T follicular helper cell (primary cell): ENCODE measurements around the gene AHCYL2.

Source experiments
- DNase-seq: peaks from one replicate; pipeline ENCODE4 v3.0.0-alpha.2; 2020; ENCODE audit warnings: low read depth
- total RNA-seq, 2 experiments: gene quantifications; one replicate each; lab custom pipeline; 2026; lab: John Stamatoyannopoulos, UW

AHCYL2 gene
- total RNA-seq: 9.1 to 22.1 reads per million in 2 experiments

GRCh38 chr7:129224251-129225205 lies at the start of gene AHCYL2:
TSS of gene AHCYL2 (plus strand) at chr7:129225030.
- peak; percentile 98 for DNase-seq

DNA sequence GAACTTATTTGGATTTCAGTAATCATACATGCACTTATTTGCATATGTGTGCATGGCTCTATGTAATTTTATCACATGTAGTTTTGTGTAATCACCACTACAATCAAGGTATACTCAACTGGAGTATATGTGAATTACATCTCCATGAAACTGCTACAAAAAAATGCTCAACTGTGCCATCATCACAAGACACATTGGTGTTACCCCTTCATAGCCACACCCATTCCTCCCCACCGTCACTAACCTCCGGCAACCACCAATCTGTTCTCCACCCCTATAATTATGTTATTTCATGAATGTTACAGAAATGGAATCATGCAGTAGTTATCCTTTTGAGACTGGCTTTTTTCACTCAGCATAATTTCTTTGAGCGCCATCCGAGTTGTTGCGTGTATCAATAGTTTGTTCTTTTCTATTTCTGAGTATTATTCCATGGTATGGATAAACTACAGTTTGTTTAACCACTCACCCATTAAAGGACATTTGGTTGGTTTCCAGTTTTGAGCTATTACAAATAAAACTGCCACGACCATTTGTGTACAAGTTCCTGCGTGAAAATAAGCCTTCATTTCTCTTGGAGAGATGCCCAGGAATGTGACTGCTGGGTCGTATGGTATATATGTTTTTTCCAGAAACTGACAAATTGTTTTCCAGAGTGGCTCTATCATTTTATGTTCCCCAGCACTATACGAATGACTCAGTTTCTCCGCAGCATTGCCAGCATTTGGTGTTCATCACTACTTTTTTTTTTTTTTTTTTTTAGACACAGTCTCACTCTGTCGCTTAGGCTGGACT lies 47.7 kb upstream of the AHCYL2 start:
- DNase-seq: no peak

GRCh38 chr7:129184981-129185670 lies 39.7 kb upstream of the AHCYL2 start:
- no peak for DNase-seq

DNA sequence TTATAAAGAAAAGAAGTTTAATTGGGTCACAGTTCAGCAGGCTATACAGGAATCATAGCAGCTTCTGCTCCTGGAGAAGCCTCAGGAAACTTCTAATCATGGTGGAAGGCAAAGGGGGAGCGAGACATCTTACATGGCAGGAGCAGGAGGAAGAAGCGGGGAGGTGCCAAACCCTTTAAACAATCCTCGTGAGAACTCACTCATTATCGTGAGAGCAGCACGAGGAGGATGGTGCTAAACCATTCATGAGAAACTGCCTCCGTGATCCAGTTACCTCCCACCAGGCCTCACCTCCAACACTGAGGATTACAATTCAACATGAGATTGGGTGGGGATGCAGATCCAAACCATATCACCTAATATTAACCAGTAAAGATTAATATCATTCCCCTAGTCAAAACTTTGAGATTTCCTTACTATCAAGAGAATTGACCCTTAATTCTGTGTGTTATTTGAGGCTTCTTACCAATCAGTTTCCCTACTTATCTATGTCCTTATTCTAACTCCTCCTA lies 38.0 kb upstream of the AHCYL2 start:
- no peak for DNase-seq

DNA sequence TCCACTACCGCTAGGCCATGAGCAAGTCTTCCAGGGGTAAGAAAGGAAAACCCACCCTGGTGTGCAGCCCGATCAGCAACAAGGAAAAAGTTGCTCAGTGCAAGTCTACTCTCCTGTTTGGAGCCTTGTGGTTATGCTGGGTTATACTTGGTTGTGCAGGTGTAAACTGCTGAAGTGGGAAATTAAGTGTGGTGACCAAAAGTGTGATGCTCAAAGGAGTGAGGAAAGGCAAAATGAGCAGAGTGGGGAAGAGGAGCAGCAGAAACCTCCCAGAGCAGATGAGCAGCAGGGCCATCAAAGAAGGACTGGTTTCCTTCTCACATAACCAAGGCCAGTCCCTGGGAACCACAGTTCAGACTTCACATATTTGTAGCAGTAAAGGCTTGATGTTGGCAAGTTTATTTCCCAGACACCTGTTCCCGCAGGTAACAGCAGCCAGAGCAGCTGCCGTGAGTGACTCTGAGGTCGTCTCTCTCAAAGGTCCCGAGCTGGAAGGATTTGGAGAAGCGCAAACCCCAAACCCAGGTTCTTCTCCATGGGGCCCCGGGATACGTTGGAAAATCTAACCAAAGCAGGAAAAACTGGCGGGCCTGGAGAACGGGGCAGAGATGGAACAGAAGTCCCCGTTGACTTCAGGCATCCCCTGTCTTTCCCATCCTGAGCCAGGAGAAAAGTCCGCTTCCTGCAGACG lies 37.0 kb upstream of the AHCYL2 start:
- DNase-seq: no peak

GRCh38 chr7:129188372-129188891 lies 36.4 kb upstream of the AHCYL2 start, which contains the start of gene SMO:
TSS of gene SMO (plus strand) at chr7:129188633. CDS start at chr7:129189152, 519 bp downstream.
- no peak for DNase-seq

DNA sequence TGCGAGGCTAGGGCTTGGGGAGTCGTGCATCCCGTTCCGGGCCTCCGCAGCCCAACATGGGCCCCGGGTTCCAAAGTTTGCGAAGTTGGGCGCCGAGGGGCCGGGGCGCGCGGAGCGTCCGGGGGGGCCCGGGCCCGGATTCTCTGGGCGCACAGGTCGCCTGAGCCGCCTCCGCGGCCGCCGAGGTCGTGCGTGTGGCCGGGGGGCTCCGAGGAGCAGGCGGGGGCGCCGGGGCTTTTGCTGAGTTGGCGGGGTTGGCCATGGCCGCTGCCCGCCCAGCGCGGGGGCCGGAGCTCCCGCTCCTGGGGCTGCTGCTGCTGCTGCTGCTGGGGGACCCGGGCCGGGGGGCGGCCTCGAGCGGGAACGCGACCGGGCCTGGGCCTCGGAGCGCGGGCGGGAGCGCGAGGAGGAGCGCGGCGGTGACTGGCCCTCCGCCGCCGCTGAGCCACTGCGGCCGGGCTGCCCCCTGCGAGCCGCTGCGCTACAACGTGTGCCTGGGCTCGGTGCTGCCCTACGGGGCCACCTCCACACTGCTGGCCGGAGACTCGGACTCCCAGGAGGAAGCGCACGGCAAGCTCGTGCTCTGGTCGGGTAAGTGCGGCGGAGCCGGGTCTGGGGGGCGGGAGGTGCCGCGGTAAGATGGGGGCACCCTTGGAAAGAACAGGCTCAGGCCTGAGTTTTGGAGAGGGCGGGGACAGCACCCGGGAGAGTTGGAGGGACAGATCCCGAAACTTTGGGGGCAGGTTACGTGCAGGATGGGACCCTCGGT lies 35.8 kb upstream of the AHCYL2 start:
- DNase-seq: no peak

- DNase-seq: no peak
These were observed 35.0 kb upstream of the AHCYL2 start for GRCh38 chr7:129189661-129190310.

DNA sequence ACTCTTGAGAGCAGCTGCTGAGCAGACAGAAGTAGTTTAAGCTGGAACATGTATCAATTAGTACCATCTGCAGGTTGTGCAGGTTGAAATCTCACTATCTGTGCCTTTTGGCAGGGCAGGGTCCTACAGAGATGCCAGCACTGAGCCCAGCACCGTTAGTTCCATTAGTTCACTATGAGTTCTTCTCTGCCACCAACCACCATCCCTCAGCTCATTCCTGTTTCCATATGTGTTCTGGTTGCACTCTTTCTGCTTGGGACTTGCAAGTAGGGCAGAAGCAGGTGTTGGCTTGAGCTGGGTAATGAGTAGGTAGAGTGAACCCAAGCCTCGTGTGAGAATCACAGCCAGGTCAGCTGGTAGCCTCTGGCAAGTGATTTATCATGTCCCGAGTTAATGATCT lies 33.6 kb upstream of the AHCYL2 start:
- DNase-seq: no peak

DNA sequence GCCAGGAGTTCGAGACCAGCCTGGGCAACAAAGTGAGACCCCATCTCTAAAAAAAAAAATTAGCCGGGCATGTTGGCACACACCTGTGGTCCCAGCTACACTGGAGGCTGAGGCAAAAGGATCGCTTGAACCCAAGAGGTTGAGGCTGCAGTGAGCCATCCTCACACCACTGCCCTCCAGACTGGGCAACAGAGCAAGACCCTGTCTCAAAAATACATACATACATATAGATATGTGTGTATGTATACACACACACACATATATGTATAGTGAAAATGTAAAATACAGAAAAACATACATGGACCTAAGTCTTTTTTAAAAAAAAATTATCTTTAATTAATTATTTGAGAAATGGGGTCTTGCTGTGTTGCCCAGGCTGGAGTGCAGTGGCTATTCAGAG lies 30.9 kb upstream of the AHCYL2 start:
- DNase-seq: no peak

- DNase-seq: no peak
These were observed 27.1 kb upstream of the AHCYL2 start for GRCh38 chr7:129197771-129198170.

GRCh38 chr7:129199406-129199805 lies 25.4 kb upstream of the AHCYL2 start:
- no peak for DNase-seq

DNA sequence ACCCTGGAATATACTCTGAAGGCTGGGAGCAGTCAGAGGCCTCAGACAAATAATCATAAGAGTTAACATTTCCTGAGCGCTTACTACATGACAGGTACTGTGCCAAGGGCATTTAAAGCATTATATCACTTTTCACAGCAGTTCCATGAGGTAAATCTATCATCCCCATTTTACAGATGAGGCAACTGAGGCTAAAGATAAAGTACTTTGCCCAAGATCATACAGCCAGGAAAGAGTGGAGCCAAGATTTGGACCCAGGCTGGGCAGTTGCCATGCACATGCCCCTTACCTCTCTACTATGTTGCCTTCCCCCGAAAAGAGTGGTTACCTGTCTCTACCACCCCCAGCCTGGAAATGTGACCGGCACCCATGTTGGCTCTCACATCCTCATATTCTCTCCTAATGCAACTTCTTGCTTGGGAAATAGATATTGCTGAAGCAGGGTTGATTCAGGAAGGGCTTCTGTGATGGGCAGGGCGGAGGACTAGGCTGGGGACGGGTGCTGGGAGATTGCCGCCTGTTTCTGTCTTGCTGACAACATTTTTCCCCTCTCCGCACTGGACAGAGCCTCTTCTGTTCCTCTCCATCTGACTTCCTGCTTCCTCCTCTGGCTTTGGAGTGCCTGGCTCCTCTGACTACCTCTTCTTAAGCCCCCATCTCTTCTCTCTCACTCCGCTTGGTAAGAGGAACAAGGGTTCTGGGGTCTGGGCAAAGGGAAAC lies 22.6 kb upstream of the AHCYL2 start:
- no peak for DNase-seq

- no peak for DNase-seq
These were observed 21.6 kb upstream of the AHCYL2 start for GRCh38 chr7:129203050-129203741.

DNA sequence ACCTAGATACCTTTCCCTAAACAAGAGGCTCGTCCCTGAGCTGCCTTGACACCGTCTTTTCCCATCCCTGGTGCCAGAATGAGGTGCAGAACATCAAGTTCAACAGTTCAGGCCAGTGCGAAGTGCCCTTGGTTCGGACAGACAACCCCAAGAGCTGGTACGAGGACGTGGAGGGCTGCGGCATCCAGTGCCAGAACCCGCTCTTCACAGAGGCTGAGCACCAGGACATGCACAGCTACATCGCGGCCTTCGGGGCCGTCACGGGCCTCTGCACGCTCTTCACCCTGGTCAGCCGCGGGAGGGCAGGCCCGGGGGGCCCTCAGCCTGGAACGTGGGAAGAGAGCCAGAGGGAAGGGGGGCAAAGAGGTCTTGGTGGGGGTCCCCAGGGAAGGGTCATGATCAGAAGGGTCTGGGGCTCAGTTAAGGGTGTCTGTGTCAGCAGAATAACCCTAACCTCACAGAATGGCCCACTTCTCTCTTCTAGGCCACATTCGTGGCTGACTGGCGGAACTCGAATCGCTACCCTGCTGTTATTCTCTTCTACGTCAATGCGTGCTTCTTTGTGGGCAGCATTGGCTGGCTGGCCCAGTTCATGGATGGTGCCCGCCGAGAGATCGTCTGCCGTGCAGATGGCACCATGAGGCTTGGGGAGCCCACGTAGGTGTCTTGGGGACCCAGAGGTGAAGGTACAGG lies 19.6 kb upstream of the AHCYL2 start:
- no peak for DNase-seq

- DNase-seq: no peak
These were observed 18.6 kb upstream of the AHCYL2 start for GRCh38 chr7:129205987-129206785.

GRCh38 chr7:129208667-129209066 lies 16.2 kb upstream of the AHCYL2 start:
- DNase-seq: no peak
